Smooth muscle cell (in vitro differentiated cells): ENCODE measurements around the gene CCDC40. TPM values are rescaled to one million over a fixed set of nuclear protein-coding genes. Genes with fewer than 3 reads are reported as not detected.

Experiments used
- DNase-seq: peaks from one replicate; lab custom pipeline; 2025; ENCODE audit not compliant: unreplicated experiment; lab: John Stamatoyannopoulos, UW
- H2AFZ ChIP-seq: fragments of 200-600 bp; sonication (generic); 2 replicates; pipeline ENCODE4 v1.6.0; 2016; ENCODE audit warnings: antibody characterized with exemption, low read depth, mild to moderate bottlenecking
- H3F3A ChIP-seq: fragments of 200-600 bp; sonication (generic); 2 replicates; pipeline ENCODE4 v1.6.0; 2017; ENCODE audit warnings: antibody characterized with exemption, low read depth
- H3K27ac ChIP-seq: fragments of 200-600 bp; sonication (generic); 2 replicates; pipeline ENCODE4 v1.5.1; 2016; ENCODE audit warnings: low read depth, mild to moderate bottlenecking
- H3K27me3 ChIP-seq: fragments of 200-600 bp; sonication (generic); 2 replicates; pipeline ENCODE4 v1.6.1; 2016; ENCODE audit warnings: low read depth, mild to moderate bottlenecking
- H3K36me3 ChIP-seq: fragments of 200-600 bp; sonication (generic); 2 replicates; pipeline ENCODE4 v1.5.1; 2016; ENCODE audit warnings: low read depth
- H3K4me1 ChIP-seq: fragments of 200-600 bp; sonication (generic); 2 replicates; pipeline ENCODE4 v1.5.1; 2016; ENCODE audit warnings: low read depth
- H3K4me2 ChIP-seq: fragments of 200-600 bp; sonication (generic); 2 replicates; pipeline ENCODE4 v1.6.0; 2016; ENCODE audit warnings: mild to moderate bottlenecking
- H3K4me3 ChIP-seq: fragments of 200-600 bp; sonication (generic); 2 replicates; pipeline ENCODE4 v1.5.1; 2016; ENCODE audit warnings: mild to moderate bottlenecking
- H3K79me2 ChIP-seq: fragments of 200-600 bp; sonication (generic); 2 replicates; pipeline ENCODE4 v1.6.0; 2016; ENCODE audit warnings: low read depth, mild to moderate bottlenecking
- H3K9ac ChIP-seq: fragments of 200-600 bp; sonication (generic); 2 replicates; pipeline ENCODE4 v1.6.0; 2016; ENCODE audit warnings: low read depth
- H3K9me3 ChIP-seq: fragments of 200-600 bp; sonication (generic); replicated peaks from 2 replicates; pipeline ENCODE4 v1.5.1; 2016; ENCODE audit warnings: low read depth
- H4K20me1 ChIP-seq: fragments of 200-600 bp; sonication (generic); 2 replicates; pipeline ENCODE4 v1.6.0; 2016; ENCODE audit warnings: low read depth
- WGBS: methylation state at CpG from one replicate; pipeline ENCODE4 v1.1.7; 2016; ENCODE audit warnings: low lambda C conversion rate; 5-methylcytosine and 5-hydroxymethylcytosine counted together
- polyA plus RNA-seq: library from polyadenylated mRNA; unstranded; fragments of >200 nt; fragmentation: Nextera tagmentation; extraction: Ambion mirVana; gene quantifications from 2 replicates; pipeline ENCODE4 v1.2.1, GENCODE V29; 2016
- total RNA-seq: library from RNA; depleted of rRNA; stranded (reverse); fragments of >200 nt; gene quantifications from 2 replicates; pipeline ENCODE4 v1.2.3, GENCODE V29; 2014
- TF ChIP-seq, protein P1 (sequence below): fragments of 200-600 bp; sonication (generic); IDR thresholded peaks from 2 replicates; pipeline ENCODE4 v1.5.1; 2017; ENCODE audit warnings: borderline replicate concordance, mild to moderate bottlenecking, antibody characterized with exemption; ENCODE audit not compliant: insufficient read depth, poor library complexity, severe bottlenecking

Gene CCDC40
- total and polyA plus RNA-seq, 2 experiments from 2014 or later, result 0.81 to 5.9 TPM

DNA sequence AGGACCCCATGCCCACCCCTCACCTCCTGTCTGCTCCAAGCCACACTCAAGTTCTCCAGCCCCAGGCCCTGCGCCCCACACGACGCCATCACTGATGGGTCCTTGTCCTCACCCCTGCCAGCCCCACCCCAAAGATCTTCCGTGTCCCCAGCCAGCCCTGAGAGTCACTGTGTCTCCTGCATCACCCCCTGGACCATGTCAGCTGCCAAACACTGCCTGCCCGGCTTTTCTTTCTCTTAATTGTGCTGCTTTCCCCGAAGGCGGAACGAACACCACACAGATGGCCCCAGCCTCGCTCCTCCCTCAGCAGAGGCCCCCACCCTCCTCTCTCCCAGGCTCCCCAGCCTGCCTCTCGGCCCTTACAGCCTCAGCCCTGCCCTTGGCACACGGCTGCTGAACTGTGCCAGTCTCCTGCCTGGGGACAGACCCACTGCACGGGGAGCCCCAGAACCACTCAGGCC is 60.1 kb downstream of the CCDC40 start:
- H3K9ac ChIP-seq, result no peak overlapping the region
- no peak for DNase-seq

DNA sequence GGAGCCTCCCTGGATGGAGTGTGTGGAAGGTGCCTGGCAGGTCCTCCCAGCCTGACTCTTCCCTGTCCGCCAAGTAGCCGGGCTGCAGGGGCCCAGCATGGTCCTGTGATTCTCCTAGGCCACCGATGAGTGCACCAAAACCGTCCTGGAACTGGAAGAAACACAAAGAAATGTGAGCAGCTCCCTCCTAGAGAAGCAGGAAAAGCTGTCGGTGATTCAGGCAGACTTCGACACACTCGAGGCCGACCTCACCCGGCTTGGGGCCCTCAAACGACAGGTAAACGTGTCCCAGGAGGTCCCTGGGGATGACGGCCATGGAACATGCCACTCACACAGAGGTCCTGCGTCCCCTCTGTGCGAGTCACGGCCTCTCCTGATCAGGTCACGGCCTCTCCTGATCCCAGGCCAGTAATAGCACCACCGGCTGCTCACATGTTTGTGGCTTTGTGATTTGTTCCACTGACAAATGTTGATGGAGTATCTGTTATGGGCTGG is 60.7 kb downstream of the CCDC40 start:
- no peak overlapping the region for H3K4me3 ChIP-seq
- no peak overlapping the region for H2AFZ ChIP-seq
- TF ChIP-seq, protein P1, sequence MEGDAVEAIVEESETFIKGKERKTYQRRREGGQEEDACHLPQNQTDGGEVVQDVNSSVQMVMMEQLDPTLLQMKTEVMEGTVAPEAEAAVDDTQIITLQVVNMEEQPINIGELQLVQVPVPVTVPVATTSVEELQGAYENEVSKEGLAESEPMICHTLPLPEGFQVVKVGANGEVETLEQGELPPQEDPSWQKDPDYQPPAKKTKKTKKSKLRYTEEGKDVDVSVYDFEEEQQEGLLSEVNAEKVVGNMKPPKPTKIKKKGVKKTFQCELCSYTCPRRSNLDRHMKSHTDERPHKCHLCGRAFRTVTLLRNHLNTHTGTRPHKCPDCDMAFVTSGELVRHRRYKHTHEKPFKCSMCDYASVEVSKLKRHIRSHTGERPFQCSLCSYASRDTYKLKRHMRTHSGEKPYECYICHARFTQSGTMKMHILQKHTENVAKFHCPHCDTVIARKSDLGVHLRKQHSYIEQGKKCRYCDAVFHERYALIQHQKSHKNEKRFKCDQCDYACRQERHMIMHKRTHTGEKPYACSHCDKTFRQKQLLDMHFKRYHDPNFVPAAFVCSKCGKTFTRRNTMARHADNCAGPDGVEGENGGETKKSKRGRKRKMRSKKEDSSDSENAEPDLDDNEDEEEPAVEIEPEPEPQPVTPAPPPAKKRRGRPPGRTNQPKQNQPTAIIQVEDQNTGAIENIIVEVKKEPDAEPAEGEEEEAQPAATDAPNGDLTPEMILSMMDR, result no peak
- no peak overlapping the region for H3K27ac ChIP-seq
- no peaks in the 10 kb centered on the region for H3K79me2 ChIP-seq
- H3K9me3 ChIP-seq, result no peaks in the 10 kb centered on the region
- no peak for DNase-seq
- H3K4me1 ChIP-seq, result peaks cover 5% of the 10 kb centered on the region
- no peak overlapping the region for H3K9ac ChIP-seq
- 95% methylated on average over 17 of the region's 17 CpGs for WGBS
- H4K20me1 ChIP-seq, result no peaks in the 10 kb centered on the region
- H3K27me3 ChIP-seq, result no peaks in the 10 kb centered on the region
- H3K4me2 ChIP-seq, result no peak overlapping the region
- no peaks in the 10 kb centered on the region for H3F3A ChIP-seq
- H3K36me3 ChIP-seq, result no peaks in the 10 kb centered on the region

More for the DNA sequence above, 60.1 kb downstream of the CCDC40 start:
- Histone ChIP-seq H3K4me2 (no peak overlapping the region), H2AFZ (no peak overlapping the region), H4K20me1 (no peaks in the 10 kb centered on the region), H3K4me3 (no peak overlapping the region), H3K36me3 (no peaks in the 10 kb centered on the region), H3K27me3 (no peaks in the 10 kb centered on the region), H3F3A (no peaks in the 10 kb centered on the region), H3K79me2 (no peaks in the 10 kb centered on the region), H3K4me1 (peaks cover 5% of the 10 kb centered on the region), H3K27ac (no peak overlapping the region), H3K9me3 (no peaks in the 10 kb centered on the region)
- TF ChIP-seq, protein P1, result no peak
- 77% methylated on average over 10 of the region's 12 CpGs for WGBS

DNA sequence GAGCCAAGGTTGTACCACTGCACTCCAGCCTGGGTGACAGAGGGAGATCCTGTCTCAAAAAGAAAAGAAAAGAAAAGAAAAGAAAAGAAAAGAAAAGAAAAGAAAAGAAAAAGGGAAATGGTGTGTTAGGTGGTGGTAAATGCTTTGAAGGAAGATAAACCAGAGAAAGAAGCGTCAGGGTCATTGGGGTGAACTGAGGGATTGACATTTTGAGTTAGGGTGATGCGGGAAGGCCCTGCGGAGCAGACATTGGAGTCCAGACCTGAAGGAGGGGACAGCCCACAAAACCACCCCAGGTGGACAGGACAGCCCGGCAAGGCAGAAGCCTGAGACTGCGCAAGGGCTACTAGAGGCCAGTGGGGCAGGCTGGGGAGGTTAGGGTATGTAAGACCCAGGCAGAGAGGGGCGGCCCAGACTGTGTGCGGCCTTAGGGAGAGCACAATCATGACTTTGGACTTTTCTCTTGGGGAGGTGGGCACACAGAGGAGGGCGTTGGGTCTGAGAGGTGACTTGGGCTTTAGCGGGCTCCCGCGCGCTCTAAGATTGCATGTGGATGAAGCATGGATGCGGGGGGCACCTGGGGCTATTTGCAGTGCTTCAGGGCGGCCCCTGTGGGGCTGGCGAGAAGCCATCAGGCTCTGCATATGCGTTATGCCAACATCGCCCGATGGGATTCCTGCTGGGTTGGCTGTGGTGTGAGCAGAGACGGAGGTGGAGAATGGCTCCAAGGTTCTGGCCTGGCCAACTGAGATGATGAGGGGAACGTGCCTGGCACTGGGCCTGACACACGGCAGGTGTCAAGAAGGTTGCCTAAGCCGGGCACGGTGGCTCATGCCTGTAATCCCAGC is 61.6 kb downstream of the CCDC40 start:
- no peak overlapping the region for H3K9ac ChIP-seq

More for the DNA sequence above, 61.6 kb downstream of the CCDC40 start:
- peaks cover 5% of the 10 kb centered on the region for H3K4me1 ChIP-seq
- no peak overlapping the region for H2AFZ ChIP-seq
- no peaks in the 10 kb centered on the region for H3K79me2 ChIP-seq
- no peak overlapping the region for H3K4me2 ChIP-seq
- H3K9me3 ChIP-seq, result no peaks in the 10 kb centered on the region
- WGBS, result over 99% methylated on average over 23 of the region's 23 CpGs
- TF ChIP-seq, protein P1, result no peak
- H3F3A ChIP-seq, result no peaks in the 10 kb centered on the region
- H3K27ac ChIP-seq, result no peak overlapping the region
- no peaks in the 10 kb centered on the region for H4K20me1 ChIP-seq
- H3K27me3 ChIP-seq, result no peaks in the 10 kb centered on the region
- H3K4me3 ChIP-seq, result no peak overlapping the region
- no peak for DNase-seq
- no peaks in the 10 kb centered on the region for H3K36me3 ChIP-seq
